ENCODE results near the gene GRID2IP. TPM values are rescaled to one million over a fixed set of nuclear protein-coding genes. Genes with fewer than 3 reads are reported as not detected.

The GRID2IP gene
- total RNA-seq, 1 donor from 2014 or later, result 0.43 TPM

DNA sequence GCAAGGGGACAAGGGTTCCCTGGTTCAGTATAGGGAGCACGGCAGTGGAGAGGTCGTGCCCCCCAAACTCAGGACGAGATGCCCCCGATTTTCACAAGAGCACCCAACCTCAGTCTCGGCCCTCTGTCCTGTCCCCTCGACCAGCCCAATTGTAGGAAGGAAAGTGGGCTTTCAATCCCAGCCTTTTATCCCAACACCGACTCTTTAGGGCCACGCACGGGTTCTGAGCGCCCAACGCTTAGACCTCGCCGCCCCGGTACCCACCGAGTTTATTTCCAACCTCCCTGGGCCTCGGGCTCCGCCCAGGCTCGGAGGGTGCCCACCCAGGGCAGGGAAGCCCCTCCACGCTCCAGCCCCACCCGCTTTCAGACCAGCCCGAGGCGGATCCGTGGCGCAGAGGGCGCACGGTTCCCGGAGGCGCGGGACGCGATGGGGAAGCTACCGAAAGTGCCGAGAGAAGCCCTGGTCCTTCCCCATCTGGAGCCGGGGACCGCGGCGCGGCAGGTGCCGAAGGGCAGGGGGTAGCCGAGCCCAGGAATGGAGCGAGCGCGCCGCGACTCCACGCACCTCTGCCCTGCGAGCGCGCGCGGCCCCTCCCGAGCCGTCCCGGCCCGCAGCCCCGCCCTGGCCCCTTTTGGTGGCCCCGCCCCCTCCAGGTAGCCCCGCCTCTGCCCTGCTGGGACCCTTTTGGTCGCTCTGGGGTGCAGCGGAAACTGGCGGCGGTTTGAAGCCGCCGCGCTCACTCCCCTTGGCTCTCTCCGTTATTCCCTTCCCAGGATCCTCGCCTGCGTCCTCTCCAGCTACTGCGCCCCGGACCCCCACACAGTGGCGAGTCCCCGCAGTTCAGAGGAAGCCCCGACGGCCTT lies 20.4 kb downstream of the GRID2IP start:
- H3K27me3 Mint-ChIP-seq, result peaks cover 91% of the 10 kb centered on the region
- H3K9me3 Mint-ChIP-seq, result no peaks in the 10 kb centered on the region
- no peak for DNase-seq (ENCODE audit: extremely low spot score, unreplicated experiment)
- TF ChIP-seq, protein P1, sequence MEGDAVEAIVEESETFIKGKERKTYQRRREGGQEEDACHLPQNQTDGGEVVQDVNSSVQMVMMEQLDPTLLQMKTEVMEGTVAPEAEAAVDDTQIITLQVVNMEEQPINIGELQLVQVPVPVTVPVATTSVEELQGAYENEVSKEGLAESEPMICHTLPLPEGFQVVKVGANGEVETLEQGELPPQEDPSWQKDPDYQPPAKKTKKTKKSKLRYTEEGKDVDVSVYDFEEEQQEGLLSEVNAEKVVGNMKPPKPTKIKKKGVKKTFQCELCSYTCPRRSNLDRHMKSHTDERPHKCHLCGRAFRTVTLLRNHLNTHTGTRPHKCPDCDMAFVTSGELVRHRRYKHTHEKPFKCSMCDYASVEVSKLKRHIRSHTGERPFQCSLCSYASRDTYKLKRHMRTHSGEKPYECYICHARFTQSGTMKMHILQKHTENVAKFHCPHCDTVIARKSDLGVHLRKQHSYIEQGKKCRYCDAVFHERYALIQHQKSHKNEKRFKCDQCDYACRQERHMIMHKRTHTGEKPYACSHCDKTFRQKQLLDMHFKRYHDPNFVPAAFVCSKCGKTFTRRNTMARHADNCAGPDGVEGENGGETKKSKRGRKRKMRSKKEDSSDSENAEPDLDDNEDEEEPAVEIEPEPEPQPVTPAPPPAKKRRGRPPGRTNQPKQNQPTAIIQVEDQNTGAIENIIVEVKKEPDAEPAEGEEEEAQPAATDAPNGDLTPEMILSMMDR (conservative IDR thresholded peaks at IDR 0.05), result no peak
- H3K4me1 Mint-ChIP-seq (ENCODE audit: unreplicated experiment), result no peaks in the 10 kb centered on the region
- H3K27ac Mint-ChIP-seq, result no peak overlapping the region
- H3K4me3 Mint-ChIP-seq, result peak overlapping the region; percentile 77
- H3K36me3 Mint-ChIP-seq, result no peaks in the 10 kb centered on the region

DNA sequence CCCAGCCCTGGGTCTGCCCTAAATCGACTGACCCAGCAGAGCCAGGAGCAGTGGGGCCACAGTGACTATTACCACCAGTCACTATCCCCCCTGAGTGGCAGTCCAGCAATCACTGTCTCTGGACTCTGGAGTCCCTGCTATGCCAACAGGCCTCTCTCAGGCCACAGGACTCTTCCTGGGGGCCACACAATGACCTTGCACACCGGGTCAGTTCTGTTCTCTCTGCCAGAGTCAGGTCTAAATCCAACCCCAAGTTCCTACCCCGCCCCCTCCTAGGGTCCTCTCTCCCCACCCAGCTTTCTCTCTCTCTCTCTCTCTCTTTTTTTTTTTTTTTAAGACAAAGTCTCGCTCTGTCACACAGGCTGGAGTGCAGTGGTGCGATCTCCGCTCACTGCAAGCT lies 21.6 kb downstream of the GRID2IP start:
- H3K36me3 Mint-ChIP-seq, result no peaks in the 10 kb centered on the region
- H3K27ac Mint-ChIP-seq, result no peak overlapping the region
- H3K4me1 Mint-ChIP-seq (ENCODE audit: unreplicated experiment), result no peaks in the 10 kb centered on the region
- H3K4me3 Mint-ChIP-seq, result peak overlapping the region; percentile 31
- DNase-seq (ENCODE audit: extremely low spot score, unreplicated experiment), result no peak
- TF ChIP-seq, protein P1 (conservative IDR thresholded peaks at IDR 0.05), result no peak
- H3K9me3 Mint-ChIP-seq, result no peaks in the 10 kb centered on the region
- H3K27me3 Mint-ChIP-seq, result peaks cover 84% of the 10 kb centered on the region

DNA sequence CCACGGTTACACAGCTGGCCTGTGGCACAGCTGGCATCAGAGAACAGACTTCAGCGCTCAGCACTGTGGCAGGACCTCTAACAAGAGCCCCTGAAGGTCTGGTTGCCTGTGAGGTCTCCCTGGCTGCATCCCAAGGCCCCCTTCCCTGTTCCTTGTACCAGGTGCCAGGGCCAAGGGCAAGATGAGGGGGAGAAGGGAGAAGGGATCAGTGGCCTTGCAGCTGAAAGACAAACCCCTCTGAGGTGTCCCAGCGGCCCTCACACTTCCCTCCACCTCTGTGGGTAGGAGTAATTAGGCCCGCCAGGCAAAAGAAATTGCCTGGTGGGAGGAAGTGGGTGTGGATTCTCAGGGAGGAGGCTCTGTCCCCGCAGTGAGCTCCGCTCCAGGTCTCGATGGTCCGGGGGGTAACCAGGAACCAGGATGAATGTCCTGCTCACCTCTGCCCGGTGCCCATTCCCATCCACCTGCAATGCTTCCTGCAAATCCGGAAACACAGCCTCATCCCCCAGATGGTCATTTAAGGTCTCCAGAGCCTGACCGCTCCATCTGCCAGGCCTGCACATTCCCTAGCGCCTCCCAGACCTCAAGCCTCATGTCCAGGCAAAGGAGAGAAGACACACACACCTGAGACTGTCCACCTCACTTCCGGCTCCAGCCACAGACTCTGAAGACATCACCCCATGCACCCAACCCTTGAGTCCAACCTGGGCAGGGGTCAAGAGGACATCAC lies 22.7 kb downstream of the GRID2IP start:
- peak overlapping the region; percentile 47 for H3K4me3 Mint-ChIP-seq
- no peak for DNase-seq (ENCODE audit: extremely low spot score, unreplicated experiment)
- no peaks in the 10 kb centered on the region for H3K4me1 Mint-ChIP-seq (ENCODE audit: unreplicated experiment)
- H3K9me3 Mint-ChIP-seq, result no peaks in the 10 kb centered on the region
- H3K36me3 Mint-ChIP-seq, result no peaks in the 10 kb centered on the region
- peaks cover 84% of the 10 kb centered on the region for H3K27me3 Mint-ChIP-seq
- TF ChIP-seq, protein P1 (conservative IDR thresholded peaks at IDR 0.05), result no peak
- H3K27ac Mint-ChIP-seq, result no peak overlapping the region

DNA sequence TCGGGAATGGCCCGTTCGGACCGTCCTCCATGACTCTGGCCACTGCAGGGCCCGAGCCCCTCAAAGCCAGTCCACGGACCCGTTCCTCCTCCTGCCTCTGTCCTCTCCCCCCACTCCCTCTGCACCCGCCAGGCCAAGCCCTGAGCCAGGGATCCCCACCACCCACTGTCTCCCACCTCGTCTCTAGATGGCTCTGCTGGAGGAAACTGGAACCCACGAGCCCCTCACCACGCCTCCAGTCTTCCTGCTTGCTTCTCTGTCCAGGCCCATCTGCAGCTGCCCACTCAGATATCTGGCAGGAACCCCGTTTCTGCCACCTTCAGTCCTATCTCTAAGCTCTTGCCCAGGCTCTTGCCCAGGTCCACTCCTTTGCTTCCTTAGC lies 24.3 kb downstream of the GRID2IP start:
- peak overlapping the region; percentile 80 for H3K4me3 Mint-ChIP-seq
- H3K27me3 Mint-ChIP-seq, result peaks cover 79% of the 10 kb centered on the region
- no peak for DNase-seq (ENCODE audit: extremely low spot score, unreplicated experiment)

DNA sequence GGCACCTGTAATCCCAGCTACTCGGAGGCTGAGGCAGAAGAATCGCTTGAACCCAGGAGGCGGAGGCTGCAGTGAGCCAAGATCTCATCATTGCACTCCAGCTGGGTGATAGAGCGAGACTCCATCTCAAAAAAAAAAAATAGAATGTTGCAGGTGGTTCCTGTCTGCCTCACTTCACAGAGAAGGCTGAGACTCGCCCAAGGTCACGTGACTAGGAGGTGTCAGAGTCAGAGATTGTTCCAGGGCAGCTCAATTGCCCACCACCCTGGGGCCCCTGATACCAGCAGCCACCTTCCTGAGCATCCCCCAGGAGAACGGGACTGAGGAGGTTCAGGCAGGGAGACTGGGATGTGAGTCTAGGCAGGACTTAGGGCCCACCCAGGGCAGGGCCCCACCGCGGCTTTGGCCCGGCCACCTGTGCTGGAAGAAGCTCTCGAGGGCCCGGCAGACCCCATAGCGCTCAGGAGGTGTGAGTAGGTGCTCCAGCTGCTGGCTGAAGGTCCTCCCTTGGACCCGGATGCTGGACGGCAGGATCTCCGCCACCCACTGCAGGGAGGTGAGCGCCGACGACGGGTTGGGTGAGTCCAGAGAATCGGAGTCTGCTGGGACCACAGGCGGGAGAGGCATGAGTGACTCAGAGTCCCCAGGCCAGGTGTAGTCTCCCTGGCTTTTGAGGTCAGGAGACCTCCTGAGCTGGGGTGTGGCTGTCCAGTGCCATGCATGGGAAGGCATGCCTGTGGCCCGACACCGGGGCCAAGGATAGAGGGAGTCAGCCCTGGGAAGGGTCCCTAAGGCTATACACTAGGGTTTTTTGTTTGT lies 30.9 kb downstream of the GRID2IP start:
- Mint-ChIP-seq H3K4me3 (no peak overlapping the region), H3K4me1 (ENCODE audit: unreplicated experiment) (peaks cover 4% of the 10 kb centered on the region), H3K27ac (no peak overlapping the region), H3K36me3 (no peaks in the 10 kb centered on the region), H3K27me3 (peaks cover 29% of the 10 kb centered on the region), H3K9me3 (no peaks in the 10 kb centered on the region)
- DNase-seq (ENCODE audit: extremely low spot score, unreplicated experiment), result no peak
- TF ChIP-seq, protein P1 (conservative IDR thresholded peaks at IDR 0.05), result no peak

More for the DNA sequence above, 24.3 kb downstream of the GRID2IP start:
- TF ChIP-seq, protein P1 (conservative IDR thresholded peaks at IDR 0.05), result no peak
- Mint-ChIP-seq H3K4me1 (ENCODE audit: unreplicated experiment) (no peaks in the 10 kb centered on the region), H3K36me3 (no peaks in the 10 kb centered on the region), H3K27ac (no peak overlapping the region), H3K9me3 (no peaks in the 10 kb centered on the region)

All from type B pancreatic cell (in vitro differentiated cells).